Measurements from ENCODE around the gene SEPTIN12.

Gene SEPTIN12, protein sequence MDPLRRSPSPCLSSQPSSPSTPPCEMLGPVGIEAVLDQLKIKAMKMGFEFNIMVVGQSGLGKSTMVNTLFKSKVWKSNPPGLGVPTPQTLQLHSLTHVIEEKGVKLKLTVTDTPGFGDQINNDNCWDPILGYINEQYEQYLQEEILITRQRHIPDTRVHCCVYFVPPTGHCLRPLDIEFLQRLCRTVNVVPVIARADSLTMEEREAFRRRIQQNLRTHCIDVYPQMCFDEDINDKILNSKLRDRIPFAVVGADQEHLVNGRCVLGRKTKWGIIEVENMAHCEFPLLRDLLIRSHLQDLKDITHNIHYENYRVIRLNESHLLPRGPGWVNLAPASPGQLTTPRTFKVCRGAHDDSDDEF

DNA sequence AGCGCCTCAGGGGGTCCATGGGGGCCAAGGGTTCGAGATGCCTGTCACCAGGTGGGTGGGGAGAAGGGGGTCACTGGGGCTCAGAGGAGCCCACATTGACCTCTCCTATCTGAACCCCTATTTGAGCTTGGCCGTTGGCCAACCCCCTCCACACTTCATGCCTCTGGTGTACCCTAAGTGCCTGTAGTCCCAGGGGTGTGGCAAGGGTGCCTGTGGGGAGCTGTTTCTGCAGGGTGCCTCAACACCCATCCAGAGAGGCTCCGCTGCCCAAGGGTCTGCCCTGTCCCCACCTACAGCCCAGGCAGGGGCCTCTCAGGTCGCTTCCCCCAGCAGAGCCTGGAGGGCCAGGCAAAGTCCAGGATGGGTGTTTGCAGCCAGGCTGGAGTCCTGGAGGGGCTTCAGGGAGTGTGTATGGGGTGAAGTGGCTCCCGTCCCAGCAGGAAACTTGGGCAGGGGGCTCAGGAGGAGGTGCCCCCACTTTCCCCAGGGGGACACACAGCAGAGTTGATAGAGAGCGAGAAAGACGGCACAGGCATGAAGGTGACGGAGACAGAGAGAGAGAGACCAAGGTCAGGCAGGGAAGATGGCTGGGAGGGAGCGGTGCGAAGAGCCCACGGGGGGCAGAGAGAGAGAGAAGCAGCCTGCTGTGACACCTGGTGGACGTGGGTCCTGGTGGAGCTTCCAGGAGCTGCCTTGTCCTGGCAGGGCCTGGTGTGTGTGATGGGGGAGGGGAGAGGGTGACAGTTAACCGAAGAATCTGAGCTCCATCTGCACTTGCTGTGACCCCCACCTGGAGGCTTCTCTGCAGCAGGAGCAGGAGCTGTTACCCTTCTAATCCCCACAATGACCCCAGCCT is at the start of gene SEPTIN12:
SEPTIN12 (minus strand) TSS at position 719 of the 856 bp plus-strand sequence; CDS start at position 19, 700 bp downstream.
- no peak for DNase-seq (ENCODE audit: low read depth, low spot score)

DNA sequence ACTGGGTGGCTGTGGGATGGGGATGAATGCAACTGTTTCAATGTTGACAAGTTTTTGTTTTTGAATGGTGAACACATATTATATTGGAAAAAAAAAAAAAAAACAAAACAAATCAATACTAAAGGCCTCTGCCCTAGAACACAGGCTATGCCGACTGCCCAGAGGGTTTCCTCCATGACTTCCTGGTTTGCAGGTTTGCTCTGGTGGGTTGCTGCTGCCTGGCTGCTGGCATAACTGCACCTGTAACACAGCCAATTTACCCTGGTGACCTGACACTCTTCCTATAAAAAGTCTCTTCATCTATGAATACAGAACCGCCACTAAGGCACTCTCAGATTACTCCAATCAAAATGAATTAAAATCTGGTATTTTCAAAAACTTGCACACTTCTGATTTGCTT is 48.6 kb upstream of the SEPTIN12 start:
- no peak for DNase-seq (ENCODE audit: low read depth, low spot score)

DNA sequence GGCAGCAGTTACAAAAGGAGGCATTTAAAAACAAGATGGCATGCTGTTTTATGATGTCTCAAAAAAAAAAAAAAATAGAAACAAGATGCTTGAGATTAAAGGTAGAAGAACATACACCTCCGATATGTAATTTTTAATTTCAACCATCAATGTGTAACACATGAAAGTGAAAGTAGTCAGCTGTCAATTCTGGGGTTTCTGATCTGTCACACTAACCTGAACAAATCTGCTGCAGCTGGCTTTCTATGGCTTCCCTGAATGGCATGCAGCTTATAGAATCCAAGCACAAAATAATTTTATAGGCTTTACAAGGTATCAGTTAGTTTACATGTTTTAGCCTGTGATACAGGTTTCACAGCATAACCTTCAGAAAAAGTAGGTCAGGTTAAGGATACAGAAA is 45.4 kb upstream of the SEPTIN12 start:
- DNase-seq (ENCODE audit: low read depth, low spot score) = no peak

DNA sequence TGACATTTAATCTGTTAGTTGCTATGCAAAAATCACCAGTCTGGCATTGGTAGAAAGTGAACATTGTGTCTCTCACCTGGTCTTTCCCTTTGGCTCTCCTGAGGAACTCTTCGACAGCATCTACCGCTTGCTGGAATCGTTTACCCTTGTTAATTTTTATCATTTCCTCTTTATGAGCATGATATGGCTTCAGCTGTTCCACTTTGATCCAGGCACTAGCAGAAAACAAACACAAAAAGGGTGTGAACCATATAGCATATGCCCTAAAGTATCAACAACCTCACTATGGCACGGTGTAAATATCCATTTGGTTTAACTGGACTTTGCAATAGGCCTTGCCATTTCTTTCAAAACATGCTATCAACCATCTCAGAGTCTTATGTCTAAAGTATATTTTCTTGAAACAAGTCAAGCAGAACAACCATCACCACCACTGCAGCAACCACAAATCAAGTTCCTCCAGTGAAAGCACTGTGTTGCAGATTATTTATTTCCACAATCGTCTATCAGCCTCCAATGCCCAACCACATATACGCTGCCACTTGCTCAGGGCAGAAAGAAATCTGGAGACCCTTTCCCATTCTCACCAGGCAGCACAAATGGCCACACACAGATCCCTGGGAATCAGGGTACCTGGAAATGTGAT is 44.7 kb upstream of the SEPTIN12 start:
- no peak for DNase-seq (ENCODE audit: low read depth, low spot score)

DNA sequence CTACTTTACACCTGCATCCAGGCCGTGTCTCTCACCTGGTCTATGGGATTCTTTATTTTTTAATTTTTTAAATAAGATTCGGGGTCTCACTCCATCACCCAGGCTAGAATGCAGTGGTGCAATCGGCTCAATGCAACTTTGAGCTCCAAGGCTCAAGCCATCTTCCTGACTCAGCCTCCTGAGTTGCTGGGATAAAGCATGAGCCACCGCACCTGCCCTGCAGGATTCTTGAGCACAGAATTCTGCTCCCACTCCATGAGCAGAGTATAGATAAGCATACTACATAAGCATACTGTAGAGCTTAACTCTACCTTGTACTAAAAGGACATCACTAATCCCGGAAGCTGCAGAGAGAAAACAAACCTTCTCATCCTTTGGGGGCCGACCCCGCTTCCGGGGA is 43.5 kb upstream of the SEPTIN12 start:
- no peak for DNase-seq (ENCODE audit: low read depth, low spot score)

DNA sequence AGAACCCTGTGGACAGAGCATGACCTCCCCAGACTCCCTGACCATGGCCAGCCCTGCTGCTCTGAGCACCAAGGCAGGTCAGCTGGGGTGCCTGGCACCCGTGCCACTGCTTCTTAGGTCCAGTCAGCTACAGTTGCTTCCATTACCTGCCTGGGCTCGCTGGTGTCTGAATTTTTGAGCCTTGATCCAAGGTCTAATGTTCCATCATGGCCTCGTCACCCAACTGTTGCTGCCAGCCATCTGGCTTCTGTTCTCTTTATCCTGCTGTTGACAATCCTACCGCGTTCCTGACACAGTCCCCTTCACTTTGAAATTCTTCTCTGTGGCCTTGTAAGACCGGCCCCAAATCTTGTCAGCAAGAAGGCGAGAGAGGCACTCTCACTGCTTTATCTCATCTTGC is 42.3 kb upstream of the SEPTIN12 start:
- no peak for DNase-seq (ENCODE audit: low read depth, low spot score)

DNA sequence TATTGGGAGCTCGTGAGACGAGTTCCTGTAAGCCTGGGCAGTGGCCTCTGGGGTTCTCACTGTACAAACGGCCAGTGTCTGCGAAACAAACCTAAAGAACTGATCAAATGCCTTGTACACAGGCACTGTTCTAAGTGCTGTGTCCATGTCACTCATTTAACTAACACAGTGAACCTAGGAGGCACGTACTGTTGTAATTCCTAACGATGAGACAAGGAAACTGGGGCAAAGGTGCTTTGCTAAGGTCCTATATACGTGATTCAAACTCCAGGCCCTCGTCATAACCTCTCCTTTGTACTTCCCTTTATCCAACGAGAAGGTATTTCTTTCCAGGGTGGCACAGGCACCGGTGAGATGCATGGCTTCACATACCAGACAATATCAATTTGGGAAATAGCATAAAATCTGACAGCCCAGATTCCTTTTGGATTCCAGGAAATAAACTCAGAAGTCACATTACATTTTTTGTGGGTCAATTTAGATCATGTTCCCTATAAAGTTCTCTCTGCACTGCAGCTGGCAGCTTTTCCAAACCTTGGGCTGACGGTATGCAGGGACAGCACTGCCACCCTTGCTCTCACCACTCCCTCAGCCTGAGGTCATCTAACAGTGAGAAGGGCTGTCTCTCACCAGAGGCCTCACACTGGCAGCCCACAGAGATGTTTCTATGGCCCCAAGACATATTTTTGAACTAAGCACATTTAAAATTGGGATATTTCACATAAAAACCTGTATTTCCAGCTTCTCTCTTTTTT is 40.6 kb upstream of the SEPTIN12 start:
- no peak for DNase-seq (ENCODE audit: low read depth, low spot score)

DNA sequence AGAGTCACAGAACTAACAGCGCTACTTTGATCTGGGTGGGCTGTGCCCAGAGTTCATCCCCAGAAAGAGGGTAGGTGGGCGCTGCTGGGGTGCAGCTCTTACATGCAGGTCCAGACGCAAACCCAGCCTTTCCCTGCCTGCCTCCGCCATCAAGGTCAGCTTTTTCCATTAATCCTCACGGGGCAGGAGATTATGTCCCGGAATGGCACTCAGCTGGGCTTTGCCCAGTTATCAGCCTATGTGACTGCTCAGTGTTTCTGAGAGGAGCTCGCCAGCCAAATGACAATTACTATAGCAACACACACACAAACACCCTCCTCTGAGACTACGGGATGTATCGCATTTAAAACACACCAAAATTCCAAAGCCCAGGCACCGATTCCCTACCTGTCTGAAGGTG is 38.8 kb upstream of the SEPTIN12 start:
- no peak for DNase-seq (ENCODE audit: low read depth, low spot score)

DNA sequence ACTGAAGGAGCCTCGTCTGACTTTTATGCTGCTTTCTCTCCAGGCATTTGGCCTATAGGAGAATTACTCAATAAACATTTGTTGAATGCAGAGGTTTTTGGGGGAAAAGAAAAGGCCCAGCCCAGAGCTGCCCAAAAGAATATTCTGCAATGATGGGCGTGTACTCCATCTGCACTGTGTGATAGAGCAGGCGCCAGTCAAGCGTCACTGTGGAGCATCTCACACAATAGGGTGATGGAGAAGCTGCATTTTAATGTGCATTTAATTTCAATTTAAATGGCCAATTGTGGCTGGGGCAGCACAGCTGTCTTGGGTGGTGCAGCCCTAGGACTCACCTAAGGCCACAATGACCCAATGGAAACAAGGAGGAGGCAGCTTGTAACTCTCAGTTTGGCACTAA is 38.4 kb upstream of the SEPTIN12 start:
- DNase-seq (ENCODE audit: low read depth, low spot score) = no peak

DNA sequence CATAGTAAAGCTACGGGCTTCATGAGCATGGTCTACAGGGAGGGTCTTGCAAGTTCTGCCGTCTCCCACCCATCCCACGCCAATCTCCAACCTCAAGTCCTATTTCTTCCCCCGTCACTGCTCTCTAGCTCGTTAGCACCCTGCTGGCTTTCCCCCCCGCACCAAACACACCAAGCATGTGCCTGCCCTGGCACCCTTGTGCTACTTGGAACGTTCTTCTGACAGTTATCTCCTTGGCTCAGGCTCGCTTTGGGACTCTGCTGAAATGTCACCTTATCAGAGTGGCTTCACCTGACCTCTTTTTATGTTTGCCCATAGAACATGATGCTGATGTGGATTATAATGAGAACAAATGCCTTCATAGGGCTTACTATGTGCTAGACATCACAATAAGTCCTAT is 37.1 kb upstream of the SEPTIN12 start:
- no peak for DNase-seq (ENCODE audit: low read depth, low spot score)

DNA sequence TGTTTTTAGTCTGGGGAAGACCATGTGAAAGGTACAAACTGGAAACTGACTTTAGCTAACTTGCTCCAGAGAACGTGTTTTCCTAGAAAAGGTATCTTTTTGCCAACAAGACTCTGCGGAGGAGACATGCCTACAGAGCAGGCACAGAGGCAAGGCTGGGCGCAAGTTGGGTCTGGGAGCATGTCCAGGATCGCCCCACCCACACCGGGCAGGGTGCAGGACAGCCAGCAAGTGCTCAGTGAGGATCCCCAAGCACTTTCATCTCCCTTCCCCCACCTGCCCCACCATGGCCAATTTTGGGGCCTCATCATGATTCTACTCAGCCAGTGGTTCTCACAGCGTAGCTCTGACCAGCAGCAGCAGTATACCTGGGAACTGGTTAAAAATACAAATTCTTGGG is 32.5 kb upstream of the SEPTIN12 start:
- no peak for DNase-seq (ENCODE audit: low read depth, low spot score)

DNA sequence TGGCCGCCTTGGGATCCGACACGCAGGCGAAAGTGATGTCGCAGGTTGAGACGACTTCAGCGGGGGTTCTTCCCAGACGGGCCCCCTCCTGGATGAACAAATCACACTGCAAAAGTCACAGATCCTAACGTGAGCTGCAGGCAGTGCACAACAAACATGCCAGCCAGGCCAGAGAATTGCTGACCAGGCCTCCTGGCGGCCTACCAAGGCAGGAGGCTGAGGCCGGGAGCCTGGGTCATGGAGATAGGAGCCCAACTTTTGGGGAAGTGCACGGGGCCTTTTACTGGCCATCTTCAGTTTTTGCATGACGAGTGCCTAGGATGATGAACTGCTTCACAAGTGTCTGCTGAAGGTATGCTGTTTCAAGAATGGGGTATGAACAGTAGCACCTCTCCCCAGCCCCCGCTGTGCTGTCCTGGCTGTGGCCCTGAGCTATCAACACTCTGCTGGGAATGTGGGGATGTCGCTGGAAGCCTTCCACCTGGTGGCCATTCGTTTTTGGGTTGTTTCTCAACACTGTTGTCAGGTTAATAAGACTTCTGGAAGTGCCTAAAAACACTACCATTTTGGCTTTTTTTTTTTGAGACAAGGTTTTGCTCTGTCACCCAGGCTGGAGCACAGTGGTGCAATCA is 26.5 kb upstream of the SEPTIN12 start:
- DNase-seq (ENCODE audit: low read depth, low spot score) = no peak

DNA sequence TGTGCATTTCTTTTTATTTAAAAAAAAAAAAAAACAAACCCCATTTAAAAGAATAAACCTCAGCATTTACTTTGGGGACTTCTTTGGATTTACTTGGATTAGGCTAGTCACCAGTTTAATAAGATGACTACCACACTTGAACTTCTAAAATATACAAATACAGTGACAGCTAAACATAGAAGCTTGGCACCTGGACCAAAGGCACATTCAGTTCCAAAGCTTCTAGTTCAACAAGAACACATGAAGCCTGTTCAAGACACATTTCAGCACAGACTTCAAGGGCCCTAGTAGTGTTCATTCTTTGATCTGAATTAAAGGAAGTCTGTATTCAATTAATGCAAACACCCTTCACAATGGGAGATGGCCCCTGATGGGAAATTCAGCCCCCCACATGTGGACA is 25.9 kb upstream of the SEPTIN12 start:
- DNase-seq (ENCODE audit: low read depth, low spot score) = no peak

DNA sequence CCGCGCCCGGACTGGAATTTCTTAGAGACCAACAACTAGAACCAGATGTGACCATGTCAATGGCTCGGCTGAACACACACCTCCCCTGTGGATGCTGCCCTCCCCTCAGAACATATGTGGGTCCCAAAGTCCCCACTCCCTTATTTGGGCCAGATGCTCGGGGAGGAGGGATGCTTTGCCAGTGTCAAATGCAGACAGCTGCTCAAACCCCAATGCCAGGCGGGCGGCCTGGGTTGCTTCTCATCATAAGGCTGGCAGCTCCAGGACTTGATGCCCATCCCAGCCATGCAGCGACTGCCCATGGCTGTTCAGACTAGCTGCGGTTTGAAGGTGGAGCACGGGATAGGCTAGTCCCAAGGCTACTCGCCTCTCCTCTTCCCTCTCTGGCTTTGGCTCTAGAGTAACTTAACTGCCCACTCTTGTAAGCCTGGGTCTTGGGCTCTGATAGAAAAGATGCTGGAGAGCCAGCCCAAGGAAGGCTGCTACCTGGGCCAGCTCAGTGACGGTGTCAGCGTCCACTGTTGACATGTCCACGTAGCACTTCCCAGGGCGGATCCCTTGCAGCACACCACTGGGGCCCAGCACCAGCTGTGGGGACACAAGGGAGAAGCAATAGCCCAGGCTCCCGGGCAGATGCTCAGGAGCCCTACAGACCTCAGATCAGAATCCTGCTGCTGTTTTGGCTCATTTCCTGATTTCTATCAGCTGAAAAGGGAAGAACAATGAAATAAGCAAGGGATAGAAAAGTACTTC is 25.3 kb upstream of the SEPTIN12 start:
- DNase-seq (ENCODE audit: low read depth, low spot score) = no peak

DNA sequence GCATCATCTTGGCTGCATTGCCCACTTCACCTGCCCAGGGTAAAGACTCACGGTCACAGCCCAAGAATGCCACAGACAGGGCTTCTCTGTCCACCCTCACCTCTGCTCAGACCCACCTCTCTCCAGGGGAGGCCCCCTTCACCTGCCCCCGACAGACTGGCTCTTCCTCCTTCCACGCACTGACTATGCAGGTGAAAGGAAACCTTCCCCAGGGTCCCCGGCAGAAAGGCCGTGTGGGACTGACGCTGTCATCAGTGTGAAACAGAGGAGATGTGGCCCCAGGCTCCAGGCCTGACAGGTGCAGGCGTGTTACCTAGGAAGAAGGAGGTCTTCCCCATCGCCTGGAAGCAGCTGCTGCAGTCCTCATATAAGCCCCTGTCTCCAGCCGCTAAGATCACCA is 23.6 kb upstream of the SEPTIN12 start:
- DNase-seq (ENCODE audit: low read depth, low spot score) = no peak

DNA sequence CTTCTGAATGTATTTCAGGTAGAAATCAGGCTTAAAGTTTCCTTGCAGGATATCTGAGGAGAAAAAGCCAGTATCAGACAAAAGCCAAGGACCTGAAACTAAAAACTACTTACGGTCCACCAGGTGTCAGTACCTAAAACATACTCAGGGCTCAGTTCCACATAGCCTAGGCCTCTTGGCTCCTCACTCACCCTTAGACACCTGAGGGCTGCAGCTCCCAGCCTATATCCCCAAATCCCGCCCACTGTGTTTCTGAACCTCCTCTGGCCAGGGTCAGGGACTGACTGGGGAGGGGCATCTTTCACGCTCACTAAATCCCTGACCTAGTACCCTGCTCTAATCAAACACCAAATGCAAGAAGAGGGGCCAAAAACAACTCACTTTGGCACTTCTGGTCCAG is 23.1 kb upstream of the SEPTIN12 start:
- DNase-seq (ENCODE audit: low read depth, low spot score) = no peak

DNA sequence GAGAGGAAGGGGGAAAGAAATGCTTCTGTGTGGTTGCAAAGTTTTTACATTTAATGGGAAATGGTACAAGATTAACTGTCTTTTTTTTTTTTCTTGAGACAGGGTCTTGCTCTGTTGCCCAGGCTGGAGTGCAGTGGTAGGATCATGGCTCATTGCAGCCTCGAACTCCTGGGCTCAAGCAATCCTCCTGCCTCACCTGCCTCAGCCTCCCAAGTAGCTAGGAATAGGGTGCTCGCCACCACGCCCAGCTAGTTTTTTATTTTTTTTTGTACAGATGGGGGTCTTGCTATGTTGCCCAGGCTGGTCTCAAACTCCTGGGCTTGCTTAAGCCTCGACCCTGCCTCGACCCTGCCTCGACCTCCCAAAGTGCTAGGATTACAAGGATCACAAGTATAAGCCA is 18.1 kb upstream of the SEPTIN12 start:
- DNase-seq (ENCODE audit: low read depth, low spot score) = no peak

DNA sequence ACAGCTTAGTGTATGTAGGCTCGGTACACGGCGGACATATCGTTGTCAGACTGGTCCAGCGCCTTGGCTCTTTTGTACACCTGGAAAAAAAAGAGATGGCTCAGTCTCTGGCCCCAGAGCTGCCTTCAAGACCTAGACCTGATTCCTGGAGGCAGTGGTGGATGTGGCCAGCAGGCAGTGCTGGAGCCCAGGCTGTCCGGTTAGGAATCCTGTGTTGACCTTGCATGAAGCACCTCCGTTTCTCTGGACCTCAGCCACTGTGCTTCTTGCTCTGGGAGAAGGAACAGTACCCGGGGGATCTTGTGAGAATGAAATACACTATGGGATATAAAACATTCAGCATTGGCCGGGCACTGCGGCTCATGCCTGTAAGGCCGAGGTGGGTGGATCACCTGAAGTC is 17.1 kb upstream of the SEPTIN12 start:
- DNase-seq (ENCODE audit: low read depth, low spot score) = no peak

DNA sequence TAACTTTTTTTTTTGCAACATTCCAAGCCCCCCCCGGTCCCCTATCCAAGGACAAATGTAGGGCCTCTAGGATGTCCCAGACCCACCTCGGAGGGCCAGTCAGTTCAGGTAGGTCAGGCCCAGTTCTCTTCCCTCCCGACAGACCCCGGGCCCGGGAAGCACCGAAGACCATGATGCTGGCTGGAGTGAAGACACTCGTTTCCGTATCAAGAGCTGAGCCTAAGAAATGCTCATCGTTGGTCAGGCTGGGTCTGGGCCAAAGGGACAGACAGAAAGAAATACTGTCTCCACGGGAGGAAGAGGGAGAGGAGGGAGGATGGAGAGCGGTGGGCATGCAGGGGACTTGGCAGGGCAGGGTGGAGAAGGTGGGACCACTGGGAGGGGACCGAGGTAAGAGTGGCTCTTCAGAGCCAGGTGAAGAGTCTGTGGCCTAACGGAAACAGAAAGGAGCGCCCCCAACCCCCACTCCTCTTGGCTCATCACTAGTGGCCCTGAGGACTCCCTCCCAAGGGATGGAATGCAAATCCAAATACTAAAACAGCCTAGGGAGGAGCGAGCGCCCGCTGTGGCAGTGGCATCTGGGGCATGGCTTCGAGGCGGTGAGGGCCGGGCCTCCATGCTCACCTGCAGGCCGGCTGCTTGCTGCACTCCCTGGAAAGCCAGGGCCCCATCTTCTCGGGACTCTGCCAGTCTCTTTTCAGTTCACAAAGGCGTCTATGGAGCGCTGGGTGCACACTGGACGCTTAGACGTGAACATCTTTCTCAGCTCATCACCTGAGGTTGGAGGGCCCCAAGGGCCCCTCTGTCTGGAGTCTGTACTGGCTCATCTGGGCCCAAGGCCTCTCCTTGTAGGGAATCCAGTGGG is 16.0 kb upstream of the SEPTIN12 start:
- no peak for DNase-seq (ENCODE audit: low read depth, low spot score)

DNA sequence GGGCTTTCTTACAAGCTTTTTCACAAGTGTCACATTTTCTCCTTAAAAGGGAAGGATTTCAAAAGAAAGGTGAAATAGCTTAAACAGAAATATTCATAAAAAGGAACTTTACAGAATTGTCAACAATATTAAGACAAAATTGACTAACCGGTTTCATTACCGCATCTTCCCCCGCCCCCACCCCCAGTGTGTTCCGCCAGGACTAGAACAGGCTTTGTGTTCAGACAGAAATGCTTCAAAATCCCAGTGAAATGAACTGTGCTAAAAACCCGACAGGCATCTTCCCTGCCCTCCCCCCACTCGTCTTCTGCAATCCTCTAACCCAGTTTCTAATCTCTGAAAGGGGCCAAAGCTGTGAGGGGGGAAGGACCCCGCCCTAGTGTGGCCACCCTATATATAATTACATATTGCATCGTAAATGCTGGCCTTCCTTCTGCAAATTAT is 15.3 kb upstream of the SEPTIN12 start:
- no peak for DNase-seq (ENCODE audit: low read depth, low spot score)
